Mammary epithelial cell (primary cell): ENCODE results near the gene STIM2.

ENCODE experiments used
- EZH2 ChIP-seq: IDR thresholded peaks from 2 replicates; pipeline ENCODE4 v1.6.1; 2012; ENCODE audit warnings: low read length, inconsistent platforms, borderline replicate concordance
- TF ChIP-seq, protein P1 (sequence below), 2 donors: IDR thresholded peaks in 1 of 2; conservative IDR thresholded peaks in 1 of 2; 2 replicates each; pipeline ENCODE4 v1.5.1; 2011 to 2012; ENCODE audit warnings: inconsistent platforms in 2 of 2, low read length in 2 of 2, mild to moderate bottlenecking in 2 of 2, control low read depth in 1 of 2, low read depth in 1 of 2; ENCODE audit not compliant: insufficient read depth in 1 of 2; ENCODE audit errors: extremely low read depth in 1 of 2

DNA sequence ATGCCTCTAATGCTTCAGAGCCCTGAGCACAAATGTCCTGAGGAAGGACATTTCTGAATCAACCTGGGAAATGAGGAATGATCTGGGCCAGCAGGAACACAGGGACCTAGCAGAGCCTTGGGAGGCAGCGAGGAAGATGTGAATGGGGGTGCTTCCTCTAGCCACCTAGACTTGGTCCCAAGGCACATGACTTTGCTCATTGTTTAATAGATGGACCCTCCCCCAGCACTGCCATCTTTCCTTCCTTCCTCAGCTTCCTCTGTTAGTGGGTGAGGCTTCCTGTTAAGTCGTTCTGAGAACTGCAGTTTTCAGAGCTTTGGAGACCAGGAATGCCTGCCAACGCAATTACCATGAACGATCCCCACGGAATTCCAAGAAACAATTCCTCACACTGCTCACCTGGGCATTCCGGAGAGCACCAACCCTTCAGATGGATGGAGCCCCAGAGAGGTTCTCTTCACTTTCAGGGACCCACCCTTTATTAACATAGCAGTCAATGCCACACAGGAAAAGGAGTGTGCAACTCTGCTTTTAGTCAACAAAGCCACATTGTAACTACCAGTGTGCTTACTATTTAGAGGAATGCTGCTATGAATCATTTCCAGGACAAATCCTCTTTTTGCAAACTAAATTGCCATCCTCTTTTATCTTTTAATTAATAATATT lies 48.5 kb upstream of the STIM2 start:
- TF ChIP-seq, protein P1, sequence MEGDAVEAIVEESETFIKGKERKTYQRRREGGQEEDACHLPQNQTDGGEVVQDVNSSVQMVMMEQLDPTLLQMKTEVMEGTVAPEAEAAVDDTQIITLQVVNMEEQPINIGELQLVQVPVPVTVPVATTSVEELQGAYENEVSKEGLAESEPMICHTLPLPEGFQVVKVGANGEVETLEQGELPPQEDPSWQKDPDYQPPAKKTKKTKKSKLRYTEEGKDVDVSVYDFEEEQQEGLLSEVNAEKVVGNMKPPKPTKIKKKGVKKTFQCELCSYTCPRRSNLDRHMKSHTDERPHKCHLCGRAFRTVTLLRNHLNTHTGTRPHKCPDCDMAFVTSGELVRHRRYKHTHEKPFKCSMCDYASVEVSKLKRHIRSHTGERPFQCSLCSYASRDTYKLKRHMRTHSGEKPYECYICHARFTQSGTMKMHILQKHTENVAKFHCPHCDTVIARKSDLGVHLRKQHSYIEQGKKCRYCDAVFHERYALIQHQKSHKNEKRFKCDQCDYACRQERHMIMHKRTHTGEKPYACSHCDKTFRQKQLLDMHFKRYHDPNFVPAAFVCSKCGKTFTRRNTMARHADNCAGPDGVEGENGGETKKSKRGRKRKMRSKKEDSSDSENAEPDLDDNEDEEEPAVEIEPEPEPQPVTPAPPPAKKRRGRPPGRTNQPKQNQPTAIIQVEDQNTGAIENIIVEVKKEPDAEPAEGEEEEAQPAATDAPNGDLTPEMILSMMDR (conservative IDR thresholded peaks at IDR 0.05 in 1 of 2, IDR thresholded peaks at IDR 0.05 in 1 of 2; ENCODE audit: extremely low read depth in 1 of 2, insufficient read depth in 1 of 2, low read depth in 1 of 2, low read length in 2 of 2), result no peak
- no peak for TF ChIP-seq EZH2
